RCC 7860 (cell line): ENCODE data around the gene CHIA.

Experiments used
- DNase-seq: peaks from one replicate; pipeline ENCODE4 v3.0.0-alpha.2; 2015; ENCODE audit warnings: low spot score
- FAIRE-seq: peaks from 2 replicates; lab custom pipeline; 2012; peaks lifted over from hg19 to GRCh38; lab: Jason Lieb, UNC

The CHIA gene

GRCh38 chr1:111361761-111362160 lies 71.1 kb downstream of the CHIA start:
- FAIRE-seq = no peak
- DNase-seq = no peak

GRCh38 chr1:111364690-111365089 lies 74.0 kb downstream of the CHIA start:
- DNase-seq (no peak), FAIRE-seq (no peak)

GRCh38 chr1:111366256-111366655 lies 75.6 kb downstream of the CHIA start:
- FAIRE-seq = no peak
- no peak for DNase-seq

- FAIRE-seq (no peak), DNase-seq (no peak)
Measured at GRCh38 chr1:111369177-111369576, 78.5 kb downstream of the CHIA start.

GRCh38 chr1:111369645-111370044 lies 79.0 kb downstream of the CHIA start:
- DNase-seq (no peak), FAIRE-seq (no peak)
